RWPE1 (cell line): ENCODE results near the gene CDK2.
A peak's percentile ranks its signal among the peaks of the same experiment; 100 is the strongest.

Source experiments
- CTCF ChIA-PET: fragments of 350-600 bp; sonication (Branson Sonifier 250); formaldehyde crosslinking; extraction: SDS; loops from one replicate; lab custom pipeline; 2021; lab: Yijun Ruan, JAX
- POLR2A ChIA-PET: fragments of 400-600 bp; formaldehyde crosslinking; extraction: SDS; loops from one replicate; lab custom pipeline; 2020; ENCODE audit warnings: antibody characterized with exemption; ENCODE audit not compliant: low non-redundant PET; lab: Yijun Ruan, JAX
- DNase-seq: peaks from one replicate; pipeline ENCODE4 v3.0.0; 2012; ENCODE audit warnings: low spot score
- H3K27ac ChIP-seq: fragments of 450-650 bp; 2 replicates; pipeline ENCODE4 v1.5.1; 2017
- TF ChIP-seq, protein P1 (sequence below): fragments of 450-650 bp; conservative IDR thresholded peaks from 2 replicates; pipeline ENCODE4 v1.5.1; 2017; ENCODE audit warnings: low read depth, mild to moderate bottlenecking

Gene CDK2

GRCh38 chr12:55946553-55946952, 20.1 kb upstream of the CDK2 start:
- ChIA-PET POLR2A (no interaction called here), CTCF (no interaction called here)
- peak overlapping the region; percentile 27 for H3K27ac ChIP-seq
- DNase-seq: no peak
- TF ChIP-seq, protein P1, sequence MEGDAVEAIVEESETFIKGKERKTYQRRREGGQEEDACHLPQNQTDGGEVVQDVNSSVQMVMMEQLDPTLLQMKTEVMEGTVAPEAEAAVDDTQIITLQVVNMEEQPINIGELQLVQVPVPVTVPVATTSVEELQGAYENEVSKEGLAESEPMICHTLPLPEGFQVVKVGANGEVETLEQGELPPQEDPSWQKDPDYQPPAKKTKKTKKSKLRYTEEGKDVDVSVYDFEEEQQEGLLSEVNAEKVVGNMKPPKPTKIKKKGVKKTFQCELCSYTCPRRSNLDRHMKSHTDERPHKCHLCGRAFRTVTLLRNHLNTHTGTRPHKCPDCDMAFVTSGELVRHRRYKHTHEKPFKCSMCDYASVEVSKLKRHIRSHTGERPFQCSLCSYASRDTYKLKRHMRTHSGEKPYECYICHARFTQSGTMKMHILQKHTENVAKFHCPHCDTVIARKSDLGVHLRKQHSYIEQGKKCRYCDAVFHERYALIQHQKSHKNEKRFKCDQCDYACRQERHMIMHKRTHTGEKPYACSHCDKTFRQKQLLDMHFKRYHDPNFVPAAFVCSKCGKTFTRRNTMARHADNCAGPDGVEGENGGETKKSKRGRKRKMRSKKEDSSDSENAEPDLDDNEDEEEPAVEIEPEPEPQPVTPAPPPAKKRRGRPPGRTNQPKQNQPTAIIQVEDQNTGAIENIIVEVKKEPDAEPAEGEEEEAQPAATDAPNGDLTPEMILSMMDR: no peak

DNA sequence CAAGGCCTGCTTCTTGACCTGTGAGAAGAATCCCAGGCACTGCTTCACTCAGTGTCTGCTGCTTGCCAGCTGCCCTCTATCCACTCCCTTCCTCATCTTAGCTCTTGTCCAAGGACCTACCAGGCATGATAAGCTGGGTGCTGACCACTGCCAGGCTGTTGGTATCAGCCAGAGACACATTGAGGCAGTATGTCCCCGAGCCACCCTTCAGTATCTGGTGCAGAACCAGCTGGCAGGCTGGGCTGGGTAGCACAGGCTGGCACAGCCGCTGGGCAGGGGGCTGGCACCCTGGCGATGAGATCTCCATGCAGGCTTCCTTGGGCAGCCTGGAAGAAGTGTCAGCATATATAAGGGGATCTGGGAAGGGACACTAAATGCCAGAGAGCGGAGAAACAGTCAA, 11.3 kb upstream of the CDK2 start:
- no peak for DNase-seq
- TF ChIP-seq, protein P1: no peak
- CTCF ChIA-PET: interaction anchor here (0.5 to 2.5 kb wide), 5 partner anchors 15 to 233 kb away, joined by 3 to 13 read pairs (median 3); no protein-coding TSS in a partner anchor
- POLR2A ChIA-PET: interaction anchor here (0.9 kb wide), 1 partner anchor 18 kb away, joined by 3 read pairs; the partner anchor contains the start of gene RAB5B
- peak overlapping the region; percentile 72 for H3K27ac ChIP-seq

DNA sequence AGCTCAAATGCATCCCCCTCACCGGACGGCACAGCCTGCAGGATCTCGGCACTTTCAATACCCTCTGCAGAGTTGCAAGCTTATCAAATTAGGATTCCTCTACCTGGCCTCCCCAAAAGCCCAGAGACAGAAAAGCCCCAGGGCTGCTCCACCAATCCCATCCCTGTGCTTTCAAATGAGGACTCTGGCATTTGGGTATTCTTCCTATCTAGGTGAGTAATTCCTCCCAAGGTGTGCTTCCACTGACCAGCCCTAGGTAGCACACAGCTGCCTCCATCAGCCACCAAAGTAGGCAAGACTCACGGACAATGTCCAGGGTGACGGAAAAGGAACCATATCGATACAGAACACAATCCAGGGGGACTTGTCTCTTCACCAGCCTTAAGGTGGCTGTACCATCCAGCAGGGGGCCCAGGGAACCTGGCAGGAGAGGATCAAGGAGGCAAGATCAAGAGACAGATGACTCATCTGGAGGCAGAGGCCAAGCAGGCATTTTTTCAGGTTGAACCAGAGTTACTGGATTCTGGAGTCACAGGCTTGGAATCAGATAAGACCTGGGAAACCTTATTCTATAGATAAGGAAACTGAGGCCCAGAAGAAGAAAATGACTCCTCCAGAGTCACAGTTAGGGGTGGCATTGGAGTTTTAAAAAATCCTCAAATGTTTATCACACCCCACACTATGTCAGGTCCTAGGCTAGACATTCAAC, 10.7 kb upstream of the CDK2 start:
- POLR2A ChIA-PET: interaction anchor here (0.9 to 2.0 kb wide), 2 partner anchors 18 kb away, joined by 3 to 9 read pairs; partner anchors contain the start of gene RAB5B
- peak overlapping the region; percentile 72 for H3K27ac ChIP-seq
- CTCF ChIA-PET: interaction anchor here (0.5 to 2.5 kb wide), 5 partner anchors 16 to 232 kb away, joined by 3 to 13 read pairs (median 3); no protein-coding TSS in a partner anchor
- TF ChIP-seq, protein P1: no peak; the same call in 1 of the 2 replicates
- peak; percentile 88 for DNase-seq

DNA sequence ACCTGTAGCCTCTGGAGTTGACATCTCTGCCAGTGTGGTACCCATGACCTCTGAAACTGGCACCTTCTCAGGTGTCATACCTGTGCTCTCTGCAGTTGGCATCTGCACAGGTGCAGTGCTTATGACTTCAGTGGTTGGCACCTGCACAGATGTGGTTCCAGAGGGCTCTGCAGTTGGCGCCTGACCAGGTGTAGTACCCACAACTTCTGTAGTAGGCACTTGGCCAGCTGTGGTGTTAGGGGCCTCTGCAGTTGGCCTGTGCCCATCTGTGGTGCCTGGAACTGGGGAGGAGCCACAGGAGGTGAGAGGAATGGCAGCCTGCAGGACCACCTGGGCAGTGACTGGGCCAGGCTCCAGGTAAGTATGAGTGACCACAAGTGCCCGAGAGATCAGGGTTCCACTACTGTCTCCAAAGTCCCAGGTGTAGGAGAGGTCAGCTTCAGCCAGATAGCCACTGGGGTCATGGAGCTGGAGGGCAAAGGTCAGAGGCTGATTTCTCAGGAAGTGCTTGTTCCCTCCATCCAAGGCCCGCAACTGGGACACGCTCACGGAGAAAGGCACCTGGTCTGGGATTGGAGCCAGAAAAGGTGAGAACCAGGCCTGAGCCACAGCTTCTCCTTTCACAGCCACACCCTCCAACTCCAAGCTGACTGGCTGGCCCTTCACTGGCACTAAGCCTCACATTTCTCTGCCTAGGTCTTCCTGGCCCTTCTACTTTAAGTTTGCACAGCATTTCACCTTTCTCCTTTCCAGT, 9.3 kb upstream of the CDK2 start:
- ChIA-PET POLR2A (interaction anchor here (2.0 kb wide), 1 partner anchor 17 kb away, joined by 9 read pairs; the partner anchor contains the start of gene RAB5B), CTCF (interaction anchor here (0.5 to 2.5 kb wide), 3 partner anchors 17 to 578 kb away, joined by 3 to 13 read pairs (median 6); no protein-coding TSS in a partner anchor)
- TF ChIP-seq, protein P1: no peak
- DNase-seq: no peak
- peak overlapping the region; percentile 1; the same call in 1 of the 2 replicates for H3K27ac ChIP-seq

DNA sequence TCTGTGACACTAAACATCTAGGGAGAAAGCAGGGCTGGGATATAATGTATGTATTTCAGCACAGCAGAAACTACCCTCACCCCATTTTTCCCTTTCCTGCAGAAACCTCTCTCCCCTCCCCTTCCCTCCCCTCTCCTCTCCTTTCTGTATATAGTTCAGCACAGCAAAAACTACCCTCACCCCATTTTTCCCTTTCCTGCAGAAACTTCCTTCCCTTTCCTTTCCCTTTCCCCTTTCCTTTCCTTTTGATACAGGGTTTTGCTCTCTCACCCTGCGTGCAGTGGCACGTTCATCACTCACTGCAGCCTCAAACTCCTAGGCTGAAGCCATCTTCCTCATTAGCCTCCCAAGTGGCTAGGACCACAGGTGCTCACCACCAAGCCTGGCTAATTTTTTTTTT, 2.9 kb upstream of the CDK2 start:
- TF ChIP-seq, protein P1: no peak
- POLR2A ChIA-PET: no interaction called here

DNA sequence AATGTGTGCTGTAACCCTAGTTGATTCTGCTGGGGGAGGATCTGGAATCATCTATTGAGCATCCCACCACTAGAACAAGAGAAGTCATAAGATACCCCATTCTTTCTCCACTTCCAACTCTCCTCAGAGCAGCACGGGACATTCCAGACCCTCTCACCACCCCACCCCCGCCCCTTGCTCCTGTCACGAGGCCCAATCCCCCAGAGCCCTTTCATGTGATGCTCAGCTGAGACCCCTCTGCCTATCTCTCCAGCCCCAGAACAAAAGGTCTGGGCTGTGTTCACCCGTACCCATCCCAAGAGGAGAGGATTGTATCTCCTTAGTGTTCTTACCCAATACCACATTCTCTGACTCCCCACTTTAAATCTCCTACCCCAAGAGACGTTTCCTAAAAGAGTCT, 1.4 kb upstream of the CDK2 start:
- POLR2A ChIA-PET: no interaction called here

More for the DNA sequence above, 2.9 kb upstream of the CDK2 start:
- no peak overlapping the region for H3K27ac ChIP-seq
- CTCF ChIA-PET: no interaction called here
- DNase-seq: no peak

More for the DNA sequence above, 1.4 kb upstream of the CDK2 start:
- TF ChIP-seq, protein P1: no peak
- no peak for DNase-seq
- CTCF ChIA-PET: interaction anchor here (1.1 kb wide), 1 partner anchor 25 kb away, joined by 3 read pairs; no protein-coding TSS in a partner anchor
- H3K27ac ChIP-seq: no peak overlapping the region; the same call in 1 of the 2 replicates
